SU-DHL-6 (cell line): Measurements from ENCODE around the gene SMC4.

ENCODE experiments used
- H2AFZ ChIP-seq: fragments of 200-600 bp; sonication (generic); 2 replicates; pipeline ENCODE4 v1.6.1; 2014; ENCODE audit warnings: low read depth, mild to moderate bottlenecking, moderate library complexity, mixed read lengths, antibody characterized with exemption, low read length; ENCODE audit not compliant: severe bottlenecking
- H3F3A ChIP-seq: fragments of 200-600 bp; shearing (Covaris generic); 2 replicates; pipeline ENCODE4 v1.6.0; 2016; ENCODE audit warnings: antibody characterized with exemption, mild to moderate bottlenecking; ENCODE audit not compliant: insufficient read depth
- H3K27ac ChIP-seq: fragments of 200-600 bp; sonication (generic); 2 replicates; pipeline ENCODE4 v1.5.1; 2016; ENCODE audit warnings: low read depth, mild to moderate bottlenecking, low read length, moderate library complexity, mixed read lengths
- H3K27me3 ChIP-seq: fragments of 200-600 bp; sonication (generic), shearing (Covaris generic); 2 replicates; pipeline ENCODE4 v1.6.0; 2014; ENCODE audit warnings: mild to moderate bottlenecking, low read length
- H3K36me3 ChIP-seq: fragments of 200-600 bp; sonication (generic); 2 replicates; pipeline ENCODE4 v1.6.1; 2014; ENCODE audit warnings: mild to moderate bottlenecking, low read length, mixed read lengths
- H3K4me2 ChIP-seq: fragments of 300-600, 200-600 bp; shearing (Covaris generic), sonication (generic); 2 replicates; pipeline ENCODE4 v1.6.0; 2014; ENCODE audit warnings: low read length, low read depth, mild to moderate bottlenecking; ENCODE audit not compliant: poor library complexity, severe bottlenecking
- H3K4me3 ChIP-seq: fragments of 200-600 bp; sonication (generic); 2 replicates; pipeline ENCODE4 v1.5.1; 2014; ENCODE audit warnings: antibody characterized with exemption, low read length, mild to moderate bottlenecking, mixed read lengths; ENCODE audit not compliant: insufficient read depth, poor library complexity, severe bottlenecking
- H3K79me2 ChIP-seq: fragments of 200-600 bp; sonication (generic); 2 replicates; pipeline ENCODE4 v1.6.1; 2014; ENCODE audit warnings: mild to moderate bottlenecking, low read length, moderate library complexity; ENCODE audit not compliant: insufficient read depth
- H3K9ac ChIP-seq: fragments of 200-600 bp; sonication (generic); 2 replicates; pipeline ENCODE4 v1.7.0; 2014; ENCODE audit warnings: mild to moderate bottlenecking, low read length
- H3K9me2 ChIP-seq: fragments of 200-600 bp; sonication (generic); replicated peaks from 2 replicates; pipeline ENCODE4 v1.6.1; 2014; ENCODE audit warnings: low read length; ENCODE audit not compliant: insufficient read depth
- H3K9me3 ChIP-seq: fragments of 200-600 bp; sonication (generic); 2 replicates; pipeline ENCODE4 v1.6.1; 2014; ENCODE audit warnings: low read length, mixed read lengths; ENCODE audit not compliant: insufficient read depth
- H4K20me1 ChIP-seq: fragments of 200-600 bp; sonication (generic); 2 replicates; pipeline ENCODE4 v1.6.1; 2014; ENCODE audit warnings: low read depth, mild to moderate bottlenecking, antibody characterized with exemption, low read length, moderate library complexity, mixed read lengths
- EZH2phosphoT487 ChIP-seq: fragments of 200-600 bp; sonication (generic), shearing (Covaris generic); conservative IDR thresholded peaks from 2 replicates; pipeline ENCODE4 v1.6.1; 2018; ENCODE audit warnings: mild to moderate bottlenecking, antibody characterized with exemption, low read length, moderate library complexity, mixed read lengths
- TF ChIP-seq, protein P1 (sequence below): fragments of 200-600 bp; sonication (generic); IDR thresholded peaks from one replicate; pipeline ENCODE4 v1.5.1; 2017; ENCODE audit warnings: antibody characterized with exemption, mild to moderate bottlenecking, low read length, moderate library complexity; ENCODE audit not compliant: insufficient read depth, poor library complexity, severe bottlenecking

SMC4 gene

GRCh38 chr3:160374472-160374871, 25.0 kb upstream of the SMC4 start:
- no peak overlapping the region for H3K4me3 ChIP-seq

DNA sequence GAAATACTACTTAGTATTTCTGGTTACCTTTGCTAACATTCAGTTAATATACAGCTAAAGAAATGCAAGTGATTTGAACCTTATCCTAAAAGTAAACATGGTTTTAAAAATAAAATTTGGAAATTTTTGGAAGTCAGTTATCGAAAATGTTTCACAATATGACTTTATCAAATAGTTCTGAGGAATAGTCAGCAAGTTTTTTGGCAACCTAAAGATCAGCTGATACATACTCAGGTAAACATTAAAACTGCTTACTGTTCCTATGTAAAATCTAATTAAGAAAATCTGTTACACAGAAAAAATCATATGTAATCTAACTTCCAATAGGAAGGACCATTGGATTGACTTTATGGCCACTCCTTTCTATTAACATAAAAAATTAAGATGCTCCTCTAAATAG, 24.5 kb upstream of the SMC4 start:
- TF ChIP-seq, protein P1, sequence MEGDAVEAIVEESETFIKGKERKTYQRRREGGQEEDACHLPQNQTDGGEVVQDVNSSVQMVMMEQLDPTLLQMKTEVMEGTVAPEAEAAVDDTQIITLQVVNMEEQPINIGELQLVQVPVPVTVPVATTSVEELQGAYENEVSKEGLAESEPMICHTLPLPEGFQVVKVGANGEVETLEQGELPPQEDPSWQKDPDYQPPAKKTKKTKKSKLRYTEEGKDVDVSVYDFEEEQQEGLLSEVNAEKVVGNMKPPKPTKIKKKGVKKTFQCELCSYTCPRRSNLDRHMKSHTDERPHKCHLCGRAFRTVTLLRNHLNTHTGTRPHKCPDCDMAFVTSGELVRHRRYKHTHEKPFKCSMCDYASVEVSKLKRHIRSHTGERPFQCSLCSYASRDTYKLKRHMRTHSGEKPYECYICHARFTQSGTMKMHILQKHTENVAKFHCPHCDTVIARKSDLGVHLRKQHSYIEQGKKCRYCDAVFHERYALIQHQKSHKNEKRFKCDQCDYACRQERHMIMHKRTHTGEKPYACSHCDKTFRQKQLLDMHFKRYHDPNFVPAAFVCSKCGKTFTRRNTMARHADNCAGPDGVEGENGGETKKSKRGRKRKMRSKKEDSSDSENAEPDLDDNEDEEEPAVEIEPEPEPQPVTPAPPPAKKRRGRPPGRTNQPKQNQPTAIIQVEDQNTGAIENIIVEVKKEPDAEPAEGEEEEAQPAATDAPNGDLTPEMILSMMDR = no peak
- no peak for TF ChIP-seq EZH2phosphoT487
- Histone ChIP-seq H3K9me2 (no peaks in the 10 kb centered on the region), H4K20me1 (no peaks in the 10 kb centered on the region), H3K27ac (no peak overlapping the region), H3K36me3 (peaks cover 16% of the 10 kb centered on the region), H3K9ac (no peak overlapping the region), H3K27me3 (no peaks in the 10 kb centered on the region), H3K79me2 (peaks cover 6% of the 10 kb centered on the region; the same call in 1 of the 2 replicates), H3K9me3 (no peaks in the 10 kb centered on the region), H2AFZ (no peak overlapping the region), H3K4me2 (no peak overlapping the region), H3F3A (peaks cover 14% of the 10 kb centered on the region), H3K4me3 (no peak overlapping the region)

More at GRCh38 chr3:160374472-160374871, 25.0 kb upstream of the SMC4 start:
- no peak overlapping the region for H3K9ac ChIP-seq
- TF ChIP-seq, protein P1 = no peak
- no peak for TF ChIP-seq EZH2phosphoT487
- H3K9me3 ChIP-seq = no peaks in the 10 kb centered on the region
- H2AFZ ChIP-seq = no peak overlapping the region
- no peak overlapping the region for H3K27ac ChIP-seq
- no peaks in the 10 kb centered on the region for H4K20me1 ChIP-seq
- no peaks in the 10 kb centered on the region for H3K9me2 ChIP-seq
- peaks cover 16% of the 10 kb centered on the region for H3K36me3 ChIP-seq
- H3K79me2 ChIP-seq = peaks cover 2% of the 10 kb centered on the region; the same call in 1 of the 2 replicates
- peaks cover 19% of the 10 kb centered on the region for H3F3A ChIP-seq
- no peaks in the 10 kb centered on the region for H3K27me3 ChIP-seq
- H3K4me2 ChIP-seq = no peak overlapping the region

- H3K9me3 ChIP-seq = no peaks in the 10 kb centered on the region
- no peaks in the 10 kb centered on the region for H3K9me2 ChIP-seq
- no peak overlapping the region for H3K4me2 ChIP-seq
- no peak overlapping the region for H3K9ac ChIP-seq
- H3K36me3 ChIP-seq = peaks cover 20% of the 10 kb centered on the region
- peaks cover 6% of the 10 kb centered on the region; the same call in 1 of the 2 replicates for H3K79me2 ChIP-seq
- no peak overlapping the region for H3K27ac ChIP-seq
- H3F3A ChIP-seq = peaks cover 3% of the 10 kb centered on the region; the same call in 1 of the 2 replicates
- H2AFZ ChIP-seq = no peak overlapping the region
- H3K27me3 ChIP-seq = no peaks in the 10 kb centered on the region
- TF ChIP-seq, protein P1 = no peak
- no peak for TF ChIP-seq EZH2phosphoT487
- no peak overlapping the region for H3K4me3 ChIP-seq
- H4K20me1 ChIP-seq = no peaks in the 10 kb centered on the region
Measured at GRCh38 chr3:160376681-160377080, 22.8 kb upstream of the SMC4 start.
